Cerebellar nuclear complex (tissue), 1 donor: ENCODE results near the gene CNTNAP2.
"Not testable (repeated sequence)": the region's sequence is repeated elsewhere in the genome, so short reads cannot be mapped to it uniquely, and the experiment has no call there.

Experiments
- DNase-seq, 2 experiments: peaks; one replicate each; lab custom pipeline; 2025; lab: John Stamatoyannopoulos, UW

The CNTNAP2 gene

GRCh38 chr7:146150153-146150552 is 33.6 kb downstream of the CNTNAP2 start:
- DNase-seq = no peak

- no peak for DNase-seq
Observed at GRCh38 chr7:146172112-146172511, 55.5 kb downstream of the CNTNAP2 start.

- no peak for DNase-seq
Observed at GRCh38 chr7:146175716-146176115, 59.1 kb downstream of the CNTNAP2 start.

GRCh38 chr7:146176860-146177259 is 60.3 kb downstream of the CNTNAP2 start:
- DNase-seq = no peak

- no peak for DNase-seq
Observed at GRCh38 chr7:146177301-146177700, 60.7 kb downstream of the CNTNAP2 start.

DNA sequence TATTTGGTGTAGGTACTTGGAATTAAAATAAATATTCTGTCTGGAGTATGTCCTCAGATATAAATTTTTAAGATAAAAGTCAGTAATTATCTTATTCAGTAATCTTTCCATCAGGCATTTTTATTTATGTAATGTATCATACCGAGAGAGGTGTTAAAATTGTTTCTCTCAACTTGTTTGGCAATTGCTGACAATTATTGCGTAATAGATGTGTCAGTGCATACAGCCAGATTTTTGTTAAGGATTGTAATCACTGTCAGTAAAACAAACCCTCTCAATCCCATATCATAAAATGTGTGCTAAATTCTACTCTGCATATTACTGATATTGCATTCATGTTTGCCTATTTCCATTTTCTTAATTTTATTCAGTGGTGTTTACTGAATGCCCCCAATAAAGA is 69.2 kb downstream of the CNTNAP2 start:
- DNase-seq = no peak

- DNase-seq = not testable (repeated sequence)
Observed at GRCh38 chr7:146191428-146191827, 74.8 kb downstream of the CNTNAP2 start.

DNA sequence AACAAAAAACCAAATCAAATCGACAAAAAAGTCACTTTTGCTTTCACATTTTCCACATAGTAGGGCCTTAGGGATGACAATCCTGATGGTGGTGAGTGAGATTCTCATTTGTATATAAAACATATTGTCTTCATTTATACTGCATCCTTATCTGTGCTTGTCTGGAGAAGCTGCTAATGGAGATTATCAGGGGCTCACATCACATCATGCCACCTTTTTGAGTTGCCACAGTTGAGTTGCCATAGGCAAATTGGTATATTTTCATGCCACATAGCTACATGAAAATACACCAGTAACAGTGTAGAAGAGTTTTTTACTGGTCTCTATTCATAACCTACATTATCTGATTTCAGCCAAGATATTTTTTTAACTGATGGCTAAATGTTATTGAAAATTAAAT is 85.3 kb downstream of the CNTNAP2 start:
- no peak for DNase-seq

DNA sequence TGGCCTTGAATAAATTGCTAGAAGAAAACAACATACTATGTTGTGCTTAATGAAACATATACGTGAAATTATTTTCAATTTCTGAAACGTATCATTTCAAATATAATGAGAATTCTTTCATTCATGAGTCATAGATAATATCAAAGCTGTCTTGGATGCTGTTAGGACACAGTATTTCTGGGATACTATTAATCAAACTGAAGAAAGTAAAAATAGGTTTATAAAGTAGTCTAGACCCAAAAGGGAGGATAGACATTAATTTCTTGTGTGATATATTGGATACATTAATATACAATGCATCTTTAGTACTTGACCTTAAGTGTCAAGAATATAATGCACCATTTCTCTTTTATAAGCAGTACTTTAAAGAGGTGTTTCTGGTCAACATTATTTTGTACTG is 89.7 kb downstream of the CNTNAP2 start:
- DNase-seq = no peak

- DNase-seq = no peak
Observed at GRCh38 chr7:146208492-146208891, 91.9 kb downstream of the CNTNAP2 start.

GRCh38 chr7:146214842-146215241 is 98.2 kb downstream of the CNTNAP2 start:
- DNase-seq = no peak

- DNase-seq = peak in 1 of 2 experiments; percentile 31
Observed at GRCh38 chr7:146216396-146217041, 99.9 kb downstream of the CNTNAP2 start.

- no peak for DNase-seq
Observed at GRCh38 chr7:146223851-146224250, 107.2 kb downstream of the CNTNAP2 start.

GRCh38 chr7:146232604-146233003 is 116.0 kb downstream of the CNTNAP2 start:
- no peak for DNase-seq

GRCh38 chr7:146235195-146235594 is 118.6 kb downstream of the CNTNAP2 start:
- DNase-seq = peak in 1 of 2 experiments; percentile 32

DNA sequence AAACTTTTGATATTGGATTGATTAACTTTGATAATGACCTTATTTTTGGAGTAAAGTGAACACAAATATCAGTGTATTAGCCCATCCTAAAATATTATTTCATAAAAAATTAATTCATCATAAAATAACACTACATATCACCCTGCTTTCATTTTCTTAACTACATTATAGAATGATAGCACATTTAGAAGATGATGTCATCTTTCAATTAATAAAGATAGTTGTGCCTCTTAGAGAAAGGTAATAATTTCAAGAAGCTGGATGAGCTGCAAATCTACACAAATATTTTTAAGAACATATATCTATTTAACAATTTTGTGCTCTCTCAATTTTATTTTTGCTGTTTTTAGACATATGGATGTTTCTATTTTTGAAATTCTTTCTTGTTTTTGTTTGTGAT is 126.1 kb downstream of the CNTNAP2 start:
- no peak for DNase-seq

DNA sequence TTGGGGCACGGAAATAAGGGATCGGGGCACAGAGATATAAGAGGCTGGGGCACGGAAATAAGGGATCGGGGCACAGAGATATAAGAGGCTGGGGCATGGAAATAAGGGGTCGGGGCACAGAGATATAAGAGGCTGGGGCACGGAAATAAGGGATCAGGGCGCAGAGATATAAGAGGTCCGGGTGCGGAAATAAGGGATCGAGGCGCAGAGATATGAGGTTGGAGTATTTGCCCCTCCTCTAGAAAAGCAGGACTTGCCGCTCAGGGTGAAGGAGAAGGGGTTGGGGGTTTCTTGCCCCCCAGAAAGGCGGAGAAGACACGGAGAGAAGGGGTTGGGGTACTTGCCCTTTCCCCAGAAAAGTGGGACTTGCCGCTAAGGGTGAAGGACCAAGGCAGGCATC is 131.4 kb downstream of the CNTNAP2 start:
- DNase-seq = not testable (repeated sequence)

GRCh38 chr7:146248744-146249143 is 132.1 kb downstream of the CNTNAP2 start:
- DNase-seq = not testable (repeated sequence)

DNA sequence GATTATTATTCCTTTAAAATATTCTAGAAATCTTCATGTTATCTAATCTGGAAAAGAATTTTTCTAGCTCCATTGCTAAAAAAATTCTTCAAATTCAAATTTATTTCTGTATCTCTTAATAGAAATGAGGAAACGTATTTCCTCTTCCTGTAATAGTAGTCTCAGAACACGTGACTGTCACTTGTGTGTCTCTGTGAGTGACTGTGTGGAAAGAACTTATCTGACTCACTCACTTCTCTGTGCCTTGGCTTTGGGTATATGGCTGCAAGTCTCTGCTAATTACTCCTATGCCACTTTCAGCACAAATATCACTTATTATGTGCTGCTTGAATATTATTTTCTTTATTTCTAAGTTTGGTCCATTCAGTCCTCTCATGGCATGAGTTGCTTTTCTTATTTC is 132.7 kb downstream of the CNTNAP2 start:
- DNase-seq = no peak

DNA sequence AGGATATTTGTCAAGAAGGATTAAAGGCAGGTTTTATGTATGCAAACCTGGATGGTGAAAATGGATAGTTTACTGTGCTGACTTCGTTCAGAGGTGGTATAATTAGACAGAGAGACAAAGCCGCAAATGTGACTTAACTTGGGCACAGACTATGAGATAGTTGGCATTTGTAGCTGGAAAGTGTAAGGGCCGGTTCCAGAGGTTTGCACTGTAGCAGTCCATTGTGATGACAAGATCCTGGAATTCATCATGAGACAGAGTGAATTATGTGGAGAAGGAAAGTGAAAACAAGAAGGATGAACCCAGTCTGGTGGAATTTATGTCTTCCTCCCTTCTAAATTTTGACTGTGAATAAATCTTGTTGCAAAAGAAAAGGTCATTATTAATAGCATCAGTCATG is 139.0 kb downstream of the CNTNAP2 start:
- no peak for DNase-seq

DNA sequence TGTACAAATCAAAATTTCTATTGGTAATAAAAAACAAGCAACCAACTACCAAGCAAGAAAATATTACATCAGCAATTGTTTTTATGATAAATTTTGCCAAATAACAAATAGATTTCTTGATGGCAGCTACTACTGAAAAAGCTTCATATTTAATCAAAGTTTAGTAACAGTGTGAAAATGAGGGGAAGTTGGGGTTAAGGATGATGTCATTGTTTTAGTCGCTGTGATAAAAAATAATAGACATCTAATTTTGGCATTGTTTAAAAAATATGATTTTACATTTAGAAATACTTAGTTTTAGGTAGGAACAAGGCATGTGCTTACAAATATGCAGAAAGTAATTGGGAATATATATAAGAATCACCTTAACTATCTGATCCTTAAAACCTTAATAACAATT is 145.9 kb downstream of the CNTNAP2 start:
- DNase-seq = no peak

- no peak for DNase-seq
Observed at GRCh38 chr7:146276888-146277287, 160.3 kb downstream of the CNTNAP2 start.

DNA sequence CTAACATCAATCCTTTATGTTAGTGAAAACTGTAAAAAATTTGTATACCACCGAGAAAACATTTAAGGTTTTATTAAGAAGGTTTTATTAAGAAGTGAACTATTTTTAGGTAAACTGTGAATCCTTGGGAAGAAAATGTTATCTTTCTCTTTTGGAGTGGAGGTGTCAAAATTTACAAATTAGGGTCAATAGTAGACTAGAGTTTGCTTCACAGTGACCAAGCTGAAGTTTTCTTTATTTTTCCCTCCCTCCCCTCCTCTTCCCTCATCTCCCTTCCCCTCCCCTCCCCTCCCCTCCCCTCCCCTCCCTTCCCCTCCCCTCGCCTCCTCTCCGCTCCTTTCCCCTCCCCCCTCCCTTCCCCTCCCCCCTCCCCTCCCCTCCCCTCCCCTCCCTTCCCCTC is 168.8 kb downstream of the CNTNAP2 start:
- no peak for DNase-seq

- no peak for DNase-seq
Observed at GRCh38 chr7:146290746-146291145, 174.1 kb downstream of the CNTNAP2 start.
